NCI-H1092 (cell line): ENCODE data around the gene COG8.

Experiments
- DNase-seq: peaks from one replicate; lab custom pipeline; 2025; lab: John Stamatoyannopoulos, UW

COG8 gene

DNA sequence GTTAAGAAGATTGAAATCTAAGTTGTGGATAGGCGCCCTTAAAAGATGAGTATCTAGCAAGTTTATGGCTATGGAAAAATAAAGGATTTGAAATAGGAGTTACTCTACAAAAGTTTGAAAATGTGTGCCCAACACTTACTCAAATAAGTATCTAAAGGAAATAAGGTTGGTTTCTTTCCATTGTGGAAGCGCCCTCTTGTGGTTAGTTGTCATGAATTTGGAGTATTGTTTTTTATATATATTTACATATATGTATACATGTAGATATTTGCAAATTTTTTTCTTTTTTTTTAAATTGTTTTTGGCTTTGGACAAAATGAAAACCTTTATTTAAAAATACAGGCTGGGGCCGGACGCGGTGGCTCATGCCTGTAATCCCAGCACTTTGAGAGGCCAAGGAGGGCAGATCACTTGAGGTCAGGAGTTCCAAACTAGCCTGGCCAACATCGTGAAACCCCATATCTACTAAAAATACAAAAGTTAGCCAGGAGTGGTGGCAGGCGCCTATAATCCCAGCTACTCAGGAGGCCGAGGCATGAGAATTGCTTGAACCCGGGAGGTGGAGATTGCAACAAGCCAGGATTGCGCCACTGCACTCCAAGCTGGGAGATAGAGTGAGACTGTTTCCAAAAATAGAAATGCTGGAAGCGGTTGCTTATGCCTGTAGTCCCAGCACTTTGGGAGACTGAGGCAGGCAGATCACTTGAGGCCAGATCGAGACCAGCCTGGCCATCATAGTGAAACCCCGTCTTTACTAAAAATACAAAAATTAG lies 52.2 kb downstream of the COG8 start:
- DNase-seq = peak; percentile 54

DNA sequence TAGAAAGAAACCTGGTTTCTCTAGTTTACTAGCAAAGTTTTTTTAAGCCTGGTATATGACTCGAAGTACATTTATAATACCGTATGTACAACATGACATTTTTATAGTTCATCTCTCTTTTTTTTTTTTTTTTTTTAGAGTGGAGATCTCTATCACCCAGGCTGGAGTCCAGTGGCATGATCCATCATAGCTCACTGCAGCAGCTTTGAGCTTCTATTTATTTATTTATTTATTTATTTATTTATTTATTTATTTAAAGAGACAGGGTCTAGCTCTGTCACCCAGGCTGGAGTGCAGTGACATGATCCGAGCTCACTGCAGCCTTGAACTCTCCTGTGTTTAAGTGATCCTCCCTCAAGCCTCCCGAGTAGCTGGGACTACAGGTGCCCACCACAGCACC lies 54.1 kb downstream of the COG8 start:
- DNase-seq = no peak

DNA sequence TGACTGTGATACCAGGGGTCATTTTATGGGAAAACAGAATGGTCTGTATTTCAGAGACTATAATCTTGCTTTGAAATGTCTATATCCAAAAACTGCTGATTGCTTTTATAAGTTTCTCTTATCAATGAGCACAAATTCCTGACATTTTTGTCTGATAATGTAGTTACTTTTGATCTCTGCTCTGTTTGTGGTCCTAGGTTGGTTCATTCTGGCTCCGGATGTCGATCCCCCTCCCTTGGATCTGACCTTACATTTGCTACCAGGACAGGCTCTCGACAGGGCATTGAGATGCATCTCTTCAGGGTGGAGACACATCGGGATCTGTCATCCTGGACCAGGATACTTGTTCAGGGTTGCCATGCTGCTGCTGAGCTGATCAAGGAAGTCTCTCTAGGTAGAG lies 55.5 kb downstream of the COG8 start:
- no peak for DNase-seq

DNA sequence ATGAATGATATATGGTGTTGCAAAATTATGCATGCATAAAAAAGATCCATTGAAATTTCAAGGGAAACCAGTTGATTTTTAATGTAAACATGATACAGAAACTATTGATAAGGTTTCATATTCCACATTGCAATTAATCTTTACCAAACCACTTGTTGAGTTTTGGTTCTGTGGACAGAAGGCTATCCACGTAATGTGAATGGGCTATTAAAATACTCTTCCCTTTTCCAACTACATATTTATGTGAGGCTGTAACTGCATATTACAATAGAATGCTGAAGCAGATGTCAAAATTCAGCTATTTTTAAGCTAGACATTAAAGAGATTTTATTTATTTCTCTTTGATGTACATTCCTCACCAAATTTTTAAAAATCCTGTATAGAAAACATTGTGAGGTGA lies 62.0 kb downstream of the COG8 start:
- DNase-seq = no peak
